HG03108 (cell line): ENCODE measurements around the gene KLF12.

Experiments used
- ATAC-seq: cut with Tn5 transposase; IDR thresholded peaks from one replicate; pipeline ENCODE4 v1.9.1; 2021; ENCODE audit warnings: moderate library complexity; ENCODE audit not compliant: unreplicated experiment

Gene KLF12

DNA sequence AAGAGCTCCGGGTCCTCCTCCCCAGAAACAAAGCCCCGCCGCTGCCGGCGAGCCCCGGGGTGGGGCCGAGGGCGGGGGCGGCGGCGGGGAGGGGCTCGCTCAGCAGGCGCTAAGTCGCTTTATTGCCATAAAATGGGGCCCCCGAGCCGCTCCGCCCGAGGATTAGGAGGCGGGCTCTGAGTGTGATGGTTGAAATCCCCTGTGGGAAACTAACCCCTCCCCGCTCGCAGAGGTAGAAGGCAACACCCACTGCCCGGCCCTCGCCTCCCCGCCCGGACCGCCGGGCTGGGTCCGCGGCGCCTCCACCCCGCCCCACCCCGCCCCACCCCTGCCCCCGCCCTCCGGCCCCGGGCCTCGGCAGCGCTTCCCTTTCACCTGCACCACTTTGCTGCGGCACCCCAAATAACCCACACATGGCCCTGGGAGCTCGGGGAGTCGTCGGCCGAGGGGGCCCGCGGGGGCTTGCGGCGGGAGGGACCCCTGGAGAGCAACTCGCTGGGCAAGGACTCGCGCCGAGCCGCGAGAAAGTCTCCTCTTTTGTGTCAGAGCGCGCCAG lies at the start of gene KLF12:
TSS of gene KLF12 (minus strand) at position 184 of the 556 bp plus-strand sequence.
- ATAC-seq = peak; percentile 55

DNA sequence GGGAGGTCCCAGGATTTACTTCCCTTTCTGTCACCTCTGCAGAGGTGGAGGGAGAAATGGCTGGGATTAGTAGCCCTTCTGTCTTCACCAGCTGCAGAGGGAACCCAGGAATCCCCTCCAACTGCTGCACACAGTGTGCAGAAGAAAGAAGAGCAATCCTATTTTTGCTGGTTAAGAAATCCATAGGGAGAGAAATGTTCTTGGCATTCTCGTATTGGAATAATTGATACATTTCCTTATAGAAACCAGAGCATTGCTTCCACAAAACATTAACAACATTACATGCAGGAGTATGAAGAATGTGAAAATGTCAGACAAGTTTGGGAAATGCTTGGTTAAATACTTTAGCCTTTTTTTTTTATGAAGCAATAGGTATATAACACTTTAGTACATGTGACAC lies 48.3 kb upstream of the KLF12 start:
- no peak for ATAC-seq

DNA sequence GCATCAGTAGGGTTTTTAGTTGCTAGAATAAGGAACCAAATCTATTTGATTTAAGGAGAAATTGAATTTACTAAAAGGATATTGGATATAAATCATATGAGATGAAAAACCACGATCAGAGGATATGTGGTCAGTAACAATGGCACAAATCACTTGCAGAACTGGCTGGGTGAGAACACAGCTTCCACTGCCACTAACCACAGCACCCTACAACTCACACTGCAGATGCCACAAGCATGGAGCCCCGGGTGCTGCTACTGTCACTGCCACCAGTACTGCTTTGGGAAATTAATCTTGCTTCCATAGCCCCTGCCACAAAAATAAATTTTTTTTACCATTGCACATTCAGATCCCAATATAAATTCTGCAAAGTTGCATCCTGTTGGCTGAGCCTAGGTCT lies 40.6 kb upstream of the KLF12 start:
- no peak for ATAC-seq

DNA sequence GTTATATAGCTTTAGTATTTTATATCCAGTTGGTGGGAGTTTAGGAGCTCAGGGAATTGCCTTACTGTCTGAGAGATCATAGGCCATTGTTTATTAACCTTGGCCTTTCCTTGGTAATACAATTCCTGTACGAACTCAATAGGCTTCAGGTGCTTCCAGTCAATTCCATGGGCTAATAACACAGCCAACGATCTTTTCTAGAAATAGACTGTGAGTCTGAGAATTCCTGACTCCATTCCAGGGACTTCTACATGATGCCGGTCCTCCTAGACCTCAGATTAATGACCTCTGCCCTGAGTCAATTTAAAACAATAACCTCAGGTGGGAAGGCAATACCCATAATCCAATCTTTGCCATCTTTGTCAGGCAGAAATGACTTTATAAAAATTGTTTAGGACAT lies 39.6 kb upstream of the KLF12 start:
- no peak for ATAC-seq

DNA sequence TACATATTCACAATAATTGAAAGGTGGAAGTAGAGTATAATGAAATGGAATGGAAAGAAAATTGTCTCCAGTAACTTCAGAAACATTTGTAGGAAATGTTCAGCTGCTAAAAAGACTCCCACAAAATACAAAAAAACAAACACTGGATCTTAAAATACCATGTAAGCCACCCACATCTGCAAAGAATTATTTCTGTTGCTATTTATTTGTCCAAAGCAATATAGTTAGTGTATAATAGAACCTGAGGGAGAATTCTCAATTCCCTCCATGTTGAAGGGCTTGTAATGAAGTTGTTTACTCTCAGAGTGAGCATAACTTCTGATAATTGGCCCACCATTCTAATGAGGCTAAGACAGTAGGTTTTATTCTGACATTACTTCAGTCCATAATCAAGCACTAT lies 37.4 kb upstream of the KLF12 start:
- ATAC-seq = no peak

DNA sequence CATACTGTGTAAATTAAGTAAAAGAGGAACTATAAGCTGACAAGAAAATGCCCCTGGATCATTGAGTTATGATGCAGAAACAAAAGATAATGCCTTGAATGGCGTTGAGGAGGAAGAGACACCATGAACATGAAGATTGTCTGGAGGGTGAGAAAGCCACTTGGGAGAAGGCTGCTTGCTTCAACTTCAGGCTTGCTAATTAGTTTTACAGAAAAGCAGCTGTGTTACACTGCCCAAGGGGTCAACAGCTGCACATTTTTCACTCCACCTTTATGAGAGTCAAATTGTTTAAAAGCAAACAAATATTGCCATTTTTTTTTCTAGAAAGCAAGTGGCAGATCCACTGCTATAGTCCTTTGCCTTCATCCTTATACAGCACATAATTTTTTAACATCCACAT lies 35.5 kb upstream of the KLF12 start:
- no peak for ATAC-seq

DNA sequence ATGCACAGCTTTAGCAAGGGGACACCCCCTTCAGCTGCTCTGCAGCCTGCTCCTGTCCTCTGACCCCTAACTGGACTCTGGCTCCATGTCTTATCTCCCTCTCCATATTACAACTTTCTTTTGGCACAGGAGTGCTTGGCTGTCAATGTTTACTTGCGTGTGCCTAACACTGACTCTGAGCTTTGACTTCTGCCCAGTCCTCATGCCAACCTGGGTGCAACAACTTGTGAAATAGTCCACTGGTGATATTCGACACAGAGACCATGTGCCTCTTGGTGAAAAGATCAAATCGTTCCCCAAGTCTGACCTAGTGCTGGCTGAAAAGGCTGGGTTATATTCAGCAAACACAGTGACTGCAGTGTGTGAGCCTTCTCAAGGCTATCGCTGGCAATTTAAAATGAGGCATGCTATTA lies 34.1 kb upstream of the KLF12 start:
- no peak for ATAC-seq

DNA sequence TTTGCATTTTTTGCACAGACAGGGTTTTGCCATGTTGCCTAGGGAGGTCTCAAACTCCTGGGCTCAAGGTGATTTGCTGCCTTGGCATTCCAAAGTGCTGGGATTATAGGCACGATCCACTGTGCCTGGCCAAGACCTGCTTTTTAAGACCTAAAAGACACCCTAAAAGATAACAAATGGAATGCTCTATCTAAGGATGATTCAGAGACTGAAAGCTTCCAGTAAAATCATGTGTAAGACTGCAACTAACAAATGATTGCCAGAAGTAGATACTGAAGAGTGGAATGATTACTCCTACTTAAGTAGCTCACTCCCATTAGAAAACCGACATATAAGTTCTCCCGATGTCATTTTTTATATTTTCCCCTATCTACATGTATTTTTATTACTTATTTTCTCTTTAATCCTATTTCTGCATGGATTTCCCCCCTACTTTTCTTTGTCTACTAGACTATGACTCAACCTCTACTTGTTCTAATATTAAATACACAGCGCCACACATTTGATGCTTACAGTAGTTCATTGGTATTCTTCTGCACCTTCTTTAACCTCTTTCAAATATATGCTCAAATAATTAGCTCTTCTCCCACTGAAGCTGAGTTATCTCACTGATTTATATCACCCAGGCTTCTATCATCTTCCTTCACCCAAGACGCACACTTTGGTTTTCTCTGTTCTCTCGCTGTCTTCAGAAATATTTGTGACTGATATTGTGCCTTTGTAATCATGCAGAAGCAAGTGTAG lies 32.2 kb upstream of the KLF12 start:
- no peak for ATAC-seq

DNA sequence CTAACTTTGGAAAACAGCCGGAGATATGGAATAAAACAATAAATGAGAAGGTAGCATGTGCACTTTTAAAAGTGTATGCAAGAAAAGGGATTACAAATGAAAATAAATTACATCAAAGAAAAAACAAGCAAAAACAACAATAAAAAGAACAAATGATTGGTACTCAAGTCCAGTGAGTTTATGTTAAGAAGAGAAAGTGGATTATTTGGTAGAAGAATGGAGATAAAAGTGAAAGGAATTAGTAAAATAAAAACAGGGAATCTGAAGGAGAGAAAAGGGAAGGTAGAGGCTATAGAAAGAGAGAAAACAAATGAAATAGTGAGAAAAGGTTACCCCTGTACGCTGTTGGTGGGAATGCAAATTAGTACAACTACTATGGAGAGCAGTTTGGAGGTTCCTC lies 28.6 kb upstream of the KLF12 start:
- no peak for ATAC-seq

DNA sequence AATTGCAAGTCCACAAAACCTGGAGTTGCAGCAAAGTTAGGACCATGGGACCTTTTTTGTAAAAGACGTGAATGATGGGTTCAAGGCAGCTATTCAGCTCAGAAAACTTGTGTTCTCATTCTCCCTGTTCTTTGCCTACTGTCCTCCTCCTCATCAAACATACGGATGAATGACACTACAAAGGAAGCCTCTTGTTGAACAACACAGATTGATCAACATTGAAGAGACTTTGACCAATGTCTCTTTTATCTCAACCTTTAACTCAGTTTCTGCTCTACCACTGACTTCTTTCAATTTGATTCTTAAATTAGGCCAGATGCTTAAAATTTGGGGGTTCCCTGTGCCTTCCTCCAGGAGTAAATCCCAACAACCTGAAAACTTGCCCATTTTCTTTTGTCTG lies 27.9 kb upstream of the KLF12 start:
- no peak for ATAC-seq

DNA sequence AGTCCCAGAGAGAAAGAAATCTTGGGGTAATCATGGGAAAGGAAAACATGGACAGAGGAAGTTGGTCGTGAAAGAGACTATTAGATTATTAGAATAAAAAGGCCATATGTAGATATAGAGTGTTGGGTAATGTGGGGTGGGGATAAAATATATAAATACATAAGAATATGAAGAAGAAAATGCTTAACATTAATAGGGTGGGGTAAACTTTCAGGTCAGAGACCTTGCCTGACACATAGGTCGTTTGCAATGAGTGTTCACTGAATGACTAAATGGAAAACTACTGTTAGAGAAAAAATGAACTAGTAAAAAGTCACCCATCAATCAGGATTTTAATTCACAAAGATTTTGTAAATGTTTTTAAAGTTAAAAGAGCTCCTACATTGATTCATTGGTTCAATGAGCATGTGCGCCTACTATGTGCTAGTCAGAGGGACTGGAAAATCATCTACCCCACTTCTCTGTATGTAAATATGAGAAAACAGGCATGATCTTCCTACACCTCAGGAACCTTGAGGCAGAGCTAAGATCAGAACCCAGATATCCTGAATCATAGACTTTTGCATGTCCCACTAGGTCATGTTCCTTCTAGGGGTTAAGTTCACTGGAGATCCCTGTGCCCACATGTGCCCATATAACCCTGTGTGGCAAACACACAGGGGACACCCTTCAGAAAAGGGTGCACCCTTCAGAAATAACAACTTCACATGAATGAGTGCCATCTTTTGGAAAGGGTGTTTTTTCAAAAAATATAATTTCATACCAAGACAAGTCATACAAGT lies 24.6 kb upstream of the KLF12 start:
- no peak for ATAC-seq

DNA sequence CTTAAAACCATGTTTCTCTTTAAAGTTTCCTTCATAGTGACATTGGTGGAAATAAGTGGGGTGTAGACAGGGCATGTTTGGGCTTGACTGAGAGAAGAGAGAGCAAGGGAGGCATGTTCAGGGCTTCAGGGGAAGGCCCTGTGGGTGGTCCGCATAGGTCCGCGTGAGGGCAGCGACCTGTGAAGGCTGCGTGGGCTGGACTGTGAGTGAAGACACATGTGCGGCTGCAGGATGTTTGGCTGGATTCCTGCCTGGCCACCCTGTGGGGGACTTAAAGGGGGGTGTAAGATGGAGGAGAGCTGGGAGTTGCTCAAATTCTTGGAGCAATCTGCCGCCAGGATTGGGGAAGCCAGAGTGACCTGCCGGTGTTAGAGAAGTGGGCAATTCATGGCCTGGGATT lies 23.8 kb upstream of the KLF12 start:
- no peak for ATAC-seq

DNA sequence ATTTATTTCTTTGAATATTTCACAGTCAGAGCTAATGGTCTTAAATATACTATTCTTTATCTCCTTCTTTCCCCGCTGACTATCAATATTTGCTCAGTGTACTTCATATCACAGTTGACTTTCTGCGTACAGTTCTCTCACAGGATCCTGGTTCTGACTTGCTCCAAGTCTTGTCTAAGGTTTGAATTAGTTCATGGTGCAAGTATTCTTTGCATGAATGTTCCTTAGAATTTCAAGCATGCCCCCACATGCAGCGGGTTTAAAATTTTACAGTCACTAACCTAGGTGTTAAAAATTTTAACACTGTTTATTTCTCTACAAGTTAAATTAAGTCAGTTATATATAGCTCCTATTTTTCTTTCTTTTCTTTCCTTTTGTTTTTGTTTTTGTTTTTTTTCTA lies 20.8 kb upstream of the KLF12 start:
- no peak for ATAC-seq

DNA sequence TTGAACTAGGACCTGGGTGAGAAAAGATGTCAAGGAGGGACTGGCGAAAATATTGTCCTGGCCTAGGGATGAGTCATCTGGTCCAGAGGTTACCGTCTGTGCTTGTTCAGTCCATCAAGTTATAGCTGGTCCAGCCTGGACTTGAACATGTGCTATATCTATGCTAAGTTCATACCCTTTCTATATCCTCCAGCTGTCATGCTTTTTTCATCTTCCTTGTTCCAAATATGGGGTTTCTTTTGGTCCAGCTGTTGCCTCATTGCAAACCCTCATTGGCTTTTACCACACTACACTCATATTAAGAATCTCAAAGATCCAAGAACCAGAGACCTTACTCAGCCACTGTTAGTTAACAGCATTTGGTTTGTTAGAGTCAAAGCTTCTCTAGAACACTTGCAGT lies 19.1 kb upstream of the KLF12 start:
- no peak for ATAC-seq

DNA sequence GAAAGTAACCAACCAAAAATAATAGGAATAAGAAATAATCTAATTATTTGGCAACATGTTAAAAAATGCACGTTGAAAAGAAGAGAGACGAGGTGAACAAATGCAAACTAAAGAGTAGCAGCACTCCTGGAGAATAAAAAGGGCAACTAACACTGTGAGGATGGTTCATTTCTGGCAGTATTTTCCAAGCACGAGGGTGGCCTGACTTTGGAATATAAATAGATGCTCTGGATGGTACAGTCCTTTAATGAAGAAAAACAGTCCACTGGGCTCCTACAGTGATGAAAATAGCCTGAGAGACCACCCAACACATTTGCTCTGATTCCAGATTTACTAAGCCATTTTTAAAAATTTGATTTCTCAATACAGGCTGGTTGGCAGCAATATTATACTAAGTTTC lies 17.7 kb upstream of the KLF12 start:
- ATAC-seq = no peak

DNA sequence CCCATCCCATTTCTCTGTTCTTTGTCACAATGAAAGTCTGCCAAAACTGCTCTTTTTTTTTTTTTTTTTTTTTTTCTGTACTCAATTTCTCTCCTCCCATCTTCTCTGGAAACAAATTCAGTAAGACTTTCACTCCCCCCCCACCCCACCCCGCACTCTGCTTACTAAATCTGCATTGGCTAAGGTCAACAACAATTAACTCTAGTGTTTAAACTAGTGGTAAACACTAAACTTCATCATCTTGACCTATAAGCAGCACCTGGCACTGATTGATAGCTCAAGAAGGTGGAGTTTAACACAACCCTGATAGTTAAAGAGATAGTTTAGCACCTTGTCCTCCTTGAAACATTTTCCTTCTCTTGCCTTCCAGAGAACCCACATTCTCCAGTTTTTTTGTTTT lies 14.1 kb upstream of the KLF12 start:
- ATAC-seq = no peak

DNA sequence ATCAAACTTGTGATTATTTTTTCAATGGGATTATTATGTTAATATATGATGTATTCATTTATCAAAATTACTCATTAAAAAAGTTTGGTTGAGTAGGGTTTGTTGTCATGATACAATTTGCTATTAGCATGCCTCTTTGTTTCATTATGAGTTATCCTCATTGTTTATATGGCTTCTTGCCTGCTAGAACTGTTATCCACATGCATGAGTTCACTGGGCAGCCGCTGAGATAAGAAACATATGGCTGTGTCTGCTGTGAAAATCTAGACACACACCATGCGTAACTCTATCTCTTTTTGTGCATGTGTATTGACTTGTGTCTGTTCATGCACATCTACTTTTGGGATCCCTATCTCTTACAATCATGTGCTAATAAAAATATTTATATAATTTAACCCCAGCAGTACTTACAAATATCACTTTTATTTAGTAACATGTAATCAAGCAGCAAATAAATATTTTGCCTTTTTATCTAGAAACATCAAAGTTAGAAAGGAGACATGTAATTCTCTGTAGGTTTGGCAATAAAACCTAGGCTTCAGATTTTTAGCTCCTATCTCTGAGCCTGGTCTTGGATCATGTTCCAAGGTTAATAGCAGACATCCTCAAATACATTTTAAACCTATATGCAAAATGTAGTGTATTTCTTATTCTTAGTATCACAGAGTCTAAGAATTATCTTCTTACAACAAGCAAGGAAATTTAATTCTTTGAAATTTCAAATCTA lies 11.2 kb upstream of the KLF12 start:
- no peak for ATAC-seq

DNA sequence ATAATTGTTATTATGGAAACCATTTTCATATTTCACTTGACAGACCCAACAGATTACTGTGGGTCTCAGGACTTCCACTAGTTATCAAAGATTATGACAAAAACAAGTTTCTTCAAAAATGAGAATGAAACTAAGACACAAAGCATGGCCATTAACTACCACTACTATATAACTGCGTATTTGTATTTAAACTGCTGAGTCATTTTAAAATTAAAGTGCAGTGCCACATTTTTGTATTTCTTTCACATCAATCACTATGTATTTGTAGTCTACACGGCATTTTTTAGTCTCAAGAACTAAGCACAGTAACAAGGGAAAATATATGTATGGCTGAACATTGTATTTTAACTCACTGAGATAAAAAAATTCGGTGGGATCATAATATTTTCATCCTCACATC lies 10.1 kb upstream of the KLF12 start:
- no peak for ATAC-seq

DNA sequence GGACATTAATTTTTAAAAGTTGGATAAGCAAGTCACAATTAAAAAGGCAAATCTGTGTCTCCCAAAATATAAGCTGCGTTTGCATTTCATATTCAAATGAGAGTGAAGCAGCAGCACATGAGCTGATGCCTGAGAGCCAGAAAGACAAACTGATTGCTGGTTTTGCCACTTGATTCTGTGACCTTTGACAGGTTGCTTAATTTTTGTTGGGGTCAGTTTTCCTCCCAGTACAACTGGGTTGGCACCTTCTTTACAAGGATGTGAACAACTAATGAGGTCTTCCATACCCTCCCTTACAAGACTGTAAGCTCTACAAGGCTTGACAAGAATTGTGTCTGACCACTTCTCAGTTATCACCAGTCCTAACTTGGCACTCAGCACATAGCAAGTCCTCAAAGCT lies 8.1 kb upstream of the KLF12 start:
- no peak for ATAC-seq

DNA sequence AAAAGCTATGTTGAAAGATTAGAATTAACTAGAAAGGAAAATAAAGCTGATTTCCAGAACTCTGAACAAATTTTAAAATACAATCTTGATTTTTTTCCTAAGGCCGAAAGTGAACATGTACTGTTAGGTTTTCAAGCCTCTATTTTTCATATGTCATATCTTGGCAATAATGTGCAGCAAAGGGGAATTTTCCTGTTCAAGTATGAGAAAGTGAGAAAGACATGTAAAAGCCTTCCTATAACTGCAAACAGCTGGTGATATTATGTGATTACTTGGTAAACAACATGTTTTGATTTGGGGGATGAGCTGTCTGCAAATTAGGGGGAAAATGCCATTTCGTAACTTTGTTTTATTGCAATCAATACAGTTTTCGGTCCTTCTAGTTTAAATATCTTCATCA lies 4.0 kb upstream of the KLF12 start:
- ATAC-seq = no peak

DNA sequence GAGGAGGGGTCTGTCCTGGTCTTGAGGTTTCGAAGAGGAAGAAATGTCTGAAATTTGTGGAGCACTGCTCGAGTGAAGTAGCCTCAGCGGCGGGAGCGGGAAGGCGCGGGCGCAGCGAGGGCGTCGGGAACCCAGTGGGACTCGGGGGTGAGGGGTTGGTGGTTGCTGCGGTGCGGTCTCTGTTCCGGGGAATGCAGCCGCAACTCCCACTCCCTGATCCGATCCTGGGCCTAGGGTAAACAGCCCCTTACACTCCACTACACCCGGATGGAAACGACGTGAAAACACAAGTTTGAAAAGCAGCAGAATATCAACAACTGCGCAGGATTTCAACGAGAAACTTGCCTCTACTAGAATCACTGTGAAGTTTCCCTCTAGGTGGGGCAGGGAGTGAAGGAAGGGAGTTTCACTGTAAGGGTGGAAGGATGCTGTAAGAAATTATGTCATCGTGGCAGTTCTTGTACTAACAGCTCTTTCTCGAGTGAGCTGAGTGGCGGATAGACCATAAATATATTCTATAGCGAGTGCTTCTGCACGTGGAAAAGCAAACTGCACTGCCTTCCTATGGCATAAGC lies 2.0 kb upstream of the KLF12 start:
- no peak for ATAC-seq
